CD4-positive, alpha-beta memory T cell (primary cell): ENCODE data around the gene RMRP. TPM values are rescaled to one million over a fixed set of nuclear protein-coding genes. Genes with fewer than 3 reads are reported as not detected.

Experiments
- CTCF ChIA-PET: fragments of 350-600 bp; sonication (Branson Sonifier 250); formaldehyde crosslinking; loops from one replicate; lab custom pipeline; 2021; ENCODE audit warnings: inconsistent platforms; ENCODE audit not compliant: partially characterized antibody; lab: Charles Lee
- POLR2A ChIA-PET: fragments of 350-600 bp; sonication (Branson Sonifier 250); formaldehyde crosslinking; loops from one replicate; lab custom pipeline; 2021; ENCODE audit not compliant: partially characterized antibody; lab: Charles Lee
- DNase-seq, 5 donors: peaks; one replicate each; pipeline versions ENCODE4 v3.0.0 to v3.0.0-alpha.2; 2020 to 2022; ENCODE audit warnings: mixed read lengths in 1 of 5
- H3K27ac ChIP-seq: one replicate; pipeline ENCODE4 v1.7.0; 2013; ENCODE audit warnings: low read depth, low read length
- H3K27me3 ChIP-seq: 2 replicates; pipeline ENCODE4 v1.7.0; 2013; ENCODE audit warnings: mild to moderate bottlenecking, low read length, moderate library complexity; ENCODE audit not compliant: insufficient read depth
- H3K36me3 ChIP-seq: 2 replicates; pipeline ENCODE4 v1.7.0; 2013; ENCODE audit warnings: mild to moderate bottlenecking, low read length, moderate library complexity; ENCODE audit not compliant: insufficient read depth
- H3K4me1 ChIP-seq: 2 replicates; pipeline ENCODE4 v1.7.0; 2013; ENCODE audit warnings: mild to moderate bottlenecking, low read length, moderate library complexity; ENCODE audit not compliant: insufficient read depth
- H3K4me3 ChIP-seq, 2 donors: one replicate each; pipeline ENCODE4 v1.7.0; 2013; ENCODE audit warnings: low read length in 2 of 2, mild to moderate bottlenecking in 1 of 2
- H3K9me3 ChIP-seq, 2 donors: one replicate each; pipeline ENCODE4 v1.7.0; 2013; ENCODE audit warnings: low read length in 2 of 2, control low read depth in 1 of 2; ENCODE audit not compliant: control insufficient read depth in 1 of 2
- H3K27ac Mint-ChIP-seq, 7 donors: one replicate each; pipeline ENCODE4 v1.8.0; 2020 to 2021; ENCODE audit warnings: mixed read lengths in 7 of 7, mild to moderate bottlenecking in 6 of 7, inconsistent platforms in 3 of 7, moderate library complexity in 3 of 7
- H3K27me3 Mint-ChIP-seq, 2 donors: one replicate each; pipeline ENCODE4 v1.8.0; 2020 to 2021; ENCODE audit warnings: mixed read lengths in 2 of 2
- H3K36me3 Mint-ChIP-seq, 2 donors: one replicate each; pipeline ENCODE4 v1.8.0; 2020 to 2021; ENCODE audit warnings: mixed read lengths in 2 of 2, inconsistent platforms in 1 of 2, mild to moderate bottlenecking in 1 of 2
- H3K4me1 Mint-ChIP-seq, 4 donors: one replicate each; pipeline ENCODE4 v1.8.0; 2020 to 2021; ENCODE audit warnings: mixed read lengths in 4 of 4, mild to moderate bottlenecking in 1 of 4
- H3K4me3 Mint-ChIP-seq, 8 donors: one replicate each; pipeline ENCODE4 v1.8.0; 2020 to 2021; ENCODE audit warnings: mixed read lengths in 8 of 8, mild to moderate bottlenecking in 7 of 8, moderate library complexity in 6 of 8, inconsistent platforms in 3 of 8
- H3K9me3 Mint-ChIP-seq, 8 donors: one replicate each; pipeline ENCODE4 v1.8.0; 2020 to 2021; ENCODE audit warnings: mixed read lengths in 8 of 8, mild to moderate bottlenecking in 5 of 8, inconsistent platforms in 3 of 8, moderate library complexity in 1 of 8
- intact Hi-C: fragments of 100-400 bp; cut with micrococcal nuclease; formaldehyde crosslinking; loops from one replicate; pipeline ENCODE4 v1.15.1; 2023
- polyA plus RNA-seq, 2 donors: library from polyadenylated mRNA; unstranded; fragments of 300-500 nt; fragmentation: Illumina TruSeq; gene quantifications; one replicate each; pipeline ENCODE4 v1.2.3, GENCODE V29; 2021
- total RNA-seq, 2 experiments: library from RNA; stranded (reverse); gene quantifications; one replicate each; pipeline ENCODE4 v1.2.3, GENCODE V29; 2021

RMRP gene
- total and polyA plus RNA-seq, 4 experiments from 2014 or later: 54.3 to 21,585 (median 18,678) TPM; not detected in 1

DNA sequence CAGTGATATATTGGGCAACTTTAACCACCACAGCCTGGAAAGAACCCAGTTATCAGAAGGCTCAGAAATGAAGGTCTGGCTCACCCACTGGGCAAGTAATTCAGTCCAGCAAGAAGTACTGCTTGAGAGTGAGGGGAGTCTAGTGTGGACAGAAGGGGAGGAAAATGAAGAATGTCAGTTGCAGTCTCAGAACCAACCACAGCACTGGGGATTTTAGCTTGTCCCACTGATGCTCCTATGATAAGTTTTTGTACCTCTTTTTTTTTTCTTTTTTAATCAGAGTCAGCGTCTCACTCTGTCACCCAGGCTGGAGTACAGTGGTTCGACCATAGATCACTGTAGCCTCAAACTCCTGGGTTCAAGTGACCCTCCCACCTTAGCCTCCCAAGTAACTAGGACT lies 30.2 kb downstream of the RMRP start:
- intact Hi-C loops: no loop called here
- ChIA-PET POLR2A (no interaction called here), CTCF (interaction anchor here (1.1 kb wide), 1 partner anchor 17 kb away, joined by 3 read pairs; no protein-coding TSS in a partner anchor)
- Histone ChIP-seq H3K4me1 (no peaks in the 10 kb centered on the region), H3K9me3 (no peaks in the 10 kb centered on the region), H3K27me3 (no peaks in the 10 kb centered on the region), H3K36me3 (no peaks in the 10 kb centered on the region), H3K4me3 (no peak overlapping the region), H3K27ac (no peak overlapping the region)
- Mint-ChIP-seq H3K36me3 (no peaks in the 10 kb centered on the region), H3K27me3 (no peaks in the 10 kb centered on the region), H3K27ac (no peak overlapping the region), H3K9me3 (no peaks in the 10 kb centered on the region), H3K4me3 (no peak overlapping the region), H3K4me1 (peaks cover 0 to 6% (median 2%) of the 10 kb centered on the region in 4 donors)
- DNase-seq: no peak

DNA sequence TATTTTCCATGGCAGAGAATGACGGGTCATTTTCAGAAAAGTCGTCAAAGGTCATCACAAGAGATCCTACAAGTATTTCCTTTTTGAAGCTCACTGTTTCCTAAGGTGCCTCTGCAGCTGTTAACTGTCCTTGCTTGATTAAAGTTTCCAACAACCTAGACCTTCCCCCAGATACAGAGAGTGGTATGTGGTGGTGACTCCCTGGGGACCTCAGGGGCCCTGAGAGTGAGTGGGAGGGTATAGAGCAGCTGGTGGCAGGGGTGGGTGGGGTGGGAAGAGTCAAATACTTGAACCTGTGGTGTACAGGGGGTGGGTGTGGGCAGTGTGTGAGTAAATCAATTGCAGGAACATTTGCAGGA lies 38.0 kb downstream of the RMRP start:
- H3K9me3 Mint-ChIP-seq: no peaks in the 10 kb centered on the region
- no peak for DNase-seq
- peak overlapping the region; percentile 22 to 95 (median 87) for H3K27ac Mint-ChIP-seq
- H3K36me3 ChIP-seq: no peaks in the 10 kb centered on the region
- no peaks in the 10 kb centered on the region for H3K9me3 ChIP-seq
- H3K4me1 Mint-ChIP-seq: peaks cover 26 to 52% (median 35%) of the 10 kb centered on the region in 4 donors
- no peaks in the 10 kb centered on the region for H3K27me3 Mint-ChIP-seq
- H3K36me3 Mint-ChIP-seq: no peaks in the 10 kb centered on the region
- H3K4me1 ChIP-seq: peaks cover 36% of the 10 kb centered on the region
- peak overlapping the region in 6 of 8 donors; percentile 8 to 89 (median 48) for H3K4me3 Mint-ChIP-seq
- H3K4me3 ChIP-seq: no peak overlapping the region
- intact Hi-C loops: loop anchor here (5.0 kb wide), 1 partner anchor 263 kb away; no protein-coding TSS in a partner anchor
- POLR2A ChIA-PET: interaction anchor here (0.6 to 8.2 kb wide), 10 partner anchors 9 to 119 kb away, joined by 3 to 148 read pairs (median 6); partner anchors contain the start of genes CCDC107, CREB3, RMRP and SIT1
- H3K27me3 ChIP-seq: no peaks in the 10 kb centered on the region
- H3K27ac ChIP-seq: no peak overlapping the region
- CTCF ChIA-PET: interaction anchor here (0.6 to 11.1 kb wide), 15 partner anchors 9 to 136 kb away, joined by 3 to 145 read pairs (median 5); partner anchors contain the start of genes CCDC107, CREB3, RMRP and TLN1

- H3K9me3 Mint-ChIP-seq: no peaks in the 10 kb centered on the region
- peak overlapping the region in 7 of 8 donors; percentile 8 to 89 (median 50) for H3K4me3 Mint-ChIP-seq
- H3K27ac Mint-ChIP-seq: peak overlapping the region; percentile 73 to 95 (median 87)
- Histone ChIP-seq H3K9me3 (no peaks in the 10 kb centered on the region), H3K4me1 (peaks cover 36% of the 10 kb centered on the region), H3K27ac (no peak overlapping the region), H3K36me3 (no peaks in the 10 kb centered on the region), H3K4me3 (no peak overlapping the region), H3K27me3 (no peaks in the 10 kb centered on the region)
- H3K36me3 Mint-ChIP-seq: no peaks in the 10 kb centered on the region
- ChIA-PET POLR2A (interaction anchor here (0.6 to 8.2 kb wide), 10 partner anchors 10 to 120 kb away, joined by 3 to 148 read pairs (median 6); partner anchors contain the start of genes CCDC107, CREB3, RMRP and SIT1), CTCF (interaction anchor here (0.6 to 11.1 kb wide), 15 partner anchors 8 to 137 kb away, joined by 3 to 145 read pairs (median 5); partner anchors contain the start of genes CCDC107, CREB3, RMRP and TLN1)
- intact Hi-C loops: loop anchor here (5.0 kb wide), 1 partner anchor 263 kb away; no protein-coding TSS in a partner anchor
- peak; percentile 23 to 55 (median 45) for DNase-seq
- peaks cover 26 to 57% (median 35%) of the 10 kb centered on the region in 4 donors for H3K4me1 Mint-ChIP-seq
- H3K27me3 Mint-ChIP-seq: no peaks in the 10 kb centered on the region
Observed at GRCh38 chr9:35618854-35619799, 38.7 kb downstream of the RMRP start.

DNA sequence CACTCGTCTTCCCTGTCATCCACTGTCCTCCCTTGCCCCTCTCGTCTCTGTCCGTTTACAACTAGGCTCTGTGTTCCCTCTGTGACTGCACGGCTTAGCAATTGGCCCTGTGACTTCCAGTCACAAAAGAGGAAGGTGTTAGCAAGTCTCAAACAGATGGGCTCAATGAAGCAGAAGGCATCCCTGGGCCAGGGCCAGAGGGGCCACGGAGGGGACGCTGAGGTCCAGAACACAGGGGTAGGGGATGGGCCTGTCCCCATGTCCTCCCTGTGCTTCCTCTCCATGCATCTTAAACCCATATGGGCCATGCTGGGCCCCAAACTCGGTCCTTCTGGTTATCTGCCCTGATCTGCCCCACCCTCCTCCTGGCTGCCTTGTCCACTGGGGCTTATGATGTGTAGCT lies 39.5 kb downstream of the RMRP start, which contains the start of gene CD72:
TSS of gene CD72 (minus strand) at position 89 of the 403 bp plus-strand sequence. CDS start 110 bp downstream, outside the sequence.
- ChIA-PET CTCF (interaction anchor here (1.3 to 11.1 kb wide), 7 partner anchors 7 to 114 kb away, joined by 4 to 145 read pairs (median 14); partner anchors contain the start of genes CCDC107, CREB3, RMRP and TLN1), POLR2A (interaction anchor here (1.2 to 8.2 kb wide), 6 partner anchors 11 to 77 kb away, joined by 5 to 148 read pairs (median 41); partner anchors contain the start of genes CCDC107, RMRP, SIT1 and TESK1)
- no peaks in the 10 kb centered on the region for H3K27me3 ChIP-seq
- H3K36me3 Mint-ChIP-seq: no peaks in the 10 kb centered on the region
- peak within 1 kb of the TSS; percentile 63 to 64 for H3K4me3 ChIP-seq
- H3K27ac Mint-ChIP-seq: peak within 1 kb of the TSS; percentile 73 to 95 (median 93)
- H3K36me3 ChIP-seq: no peaks in the 10 kb centered on the region
- H3K9me3 Mint-ChIP-seq: no peaks in the 10 kb centered on the region
- no peaks in the 10 kb centered on the region for H3K9me3 ChIP-seq
- H3K27me3 Mint-ChIP-seq: no peaks in the 10 kb centered on the region
- H3K27ac ChIP-seq: peak within 1 kb of the TSS; percentile 60
- H3K4me3 Mint-ChIP-seq: peak within 1 kb of the TSS; percentile 84 to 91 (median 88)
- no peak for DNase-seq
- peaks cover 26 to 58% (median 35%) of the 10 kb centered on the region in 4 donors for H3K4me1 Mint-ChIP-seq
- intact Hi-C loops: loop anchor here (5.0 kb wide), 1 partner anchor 264 kb away; no protein-coding TSS in a partner anchor
- H3K4me1 ChIP-seq: peaks cover 36% of the 10 kb centered on the region

DNA sequence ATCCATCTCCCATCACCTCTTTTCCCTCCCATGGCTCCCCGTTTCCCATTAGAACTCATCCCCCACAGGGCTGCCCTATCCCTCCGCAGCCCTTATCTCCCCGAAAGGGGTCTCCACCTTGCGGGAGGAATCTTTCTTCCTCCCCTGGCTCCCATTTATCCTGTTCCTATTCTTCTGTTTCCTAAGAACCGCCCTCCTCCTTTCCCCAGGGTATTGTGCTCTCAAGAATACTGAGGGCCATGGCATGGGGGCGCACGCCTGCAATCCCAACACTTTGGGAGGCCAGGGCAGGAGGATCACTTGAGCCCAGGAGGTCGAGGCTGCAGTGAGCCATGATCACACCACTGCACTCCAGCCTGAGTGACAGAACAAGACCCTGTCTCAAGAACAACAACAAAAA lies 40.3 kb downstream of the RMRP start:
- Histone ChIP-seq H3K27ac (peak overlapping the region; percentile 60), H3K9me3 (no peaks in the 10 kb centered on the region), H3K36me3 (no peaks in the 10 kb centered on the region), H3K27me3 (no peaks in the 10 kb centered on the region), H3K4me1 (peaks cover 36% of the 10 kb centered on the region), H3K4me3 (peak overlapping the region; percentile 63 to 64)
- no peaks in the 10 kb centered on the region for H3K9me3 Mint-ChIP-seq
- DNase-seq: no peak
- ChIA-PET POLR2A (interaction anchor here (0.8 to 8.2 kb wide), 16 partner anchors 13 to 952 kb away, joined by 3 to 148 read pairs (median 5); partner anchors contain the start of genes ARHGEF39, CCDC107, CREB3 and FAM221B), CTCF (interaction anchor here (0.6 to 11.1 kb wide), 17 partner anchors 8 to 565 kb away, joined by 3 to 145 read pairs (median 9); partner anchors contain the start of genes CCDC107, CREB3, RMRP and SIT1)
- intact Hi-C loops: loop anchor here (1.0 to 5.0 kb wide), 3 partner anchors 79 to 265 kb away; partner anchors contain the start of genes CREB3 and TLN1
- H3K27me3 Mint-ChIP-seq: no peaks in the 10 kb centered on the region
- H3K36me3 Mint-ChIP-seq: no peaks in the 10 kb centered on the region
- peaks cover 26 to 58% (median 35%) of the 10 kb centered on the region in 4 donors for H3K4me1 Mint-ChIP-seq
- H3K27ac Mint-ChIP-seq: peak overlapping the region; percentile 53 to 95 (median 93)
- peak overlapping the region; percentile 84 to 91 (median 88) for H3K4me3 Mint-ChIP-seq

DNA sequence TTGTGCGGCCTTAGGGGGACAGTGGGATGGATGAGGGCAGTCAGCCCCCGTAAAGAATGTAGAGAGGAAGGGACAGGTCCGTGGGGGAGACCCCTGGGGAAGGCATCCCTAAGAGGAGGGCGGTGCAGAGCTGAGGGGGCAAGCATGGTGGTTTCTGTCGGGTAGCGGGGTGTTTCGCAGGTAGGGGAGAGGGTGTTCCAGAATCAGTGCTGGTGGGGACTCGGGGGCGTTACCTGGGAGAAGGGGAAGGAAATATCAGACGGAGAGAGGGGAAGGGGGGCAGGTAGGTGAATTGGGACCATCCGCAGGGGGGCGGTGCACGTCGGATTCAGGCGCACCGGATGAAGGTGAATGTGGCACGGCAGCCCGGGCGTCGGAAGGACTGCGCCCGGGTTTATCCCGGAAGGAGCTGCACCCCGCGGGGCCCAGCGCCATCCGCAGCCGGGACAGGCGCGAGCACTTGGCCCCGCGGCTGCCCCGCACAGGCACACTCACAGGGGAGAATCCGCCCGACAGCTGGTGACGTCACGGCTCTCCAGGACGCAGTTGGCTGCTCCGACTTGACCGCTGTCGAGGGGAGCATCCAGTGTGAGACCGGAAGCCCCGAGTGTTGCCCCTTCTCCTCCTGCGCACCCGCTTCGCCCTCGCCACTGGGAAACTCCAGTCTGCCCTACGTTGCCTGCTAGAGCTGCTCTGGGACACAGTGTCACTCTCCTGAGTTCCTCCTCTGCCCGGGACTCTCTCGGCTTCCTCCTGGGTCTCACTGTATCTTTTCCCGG lies 40.9 kb downstream of the RMRP start:
- POLR2A ChIA-PET: interaction anchor here (0.8 to 8.2 kb wide), 17 partner anchors 12 to 952 kb away, joined by 3 to 148 read pairs (median 5); partner anchors contain the start of genes ARHGEF39, CCDC107, CREB3 and FAM221B
- Histone ChIP-seq H3K27ac (peak overlapping the region; percentile 60), H3K4me1 (peaks cover 36% of the 10 kb centered on the region)

More for the DNA sequence above, 40.9 kb downstream of the RMRP start:
- H3K27ac Mint-ChIP-seq: peak overlapping the region; percentile 89 to 95 (median 93)
- H3K36me3 Mint-ChIP-seq: no peaks in the 10 kb centered on the region
- Histone ChIP-seq H3K27me3 (no peaks in the 10 kb centered on the region), H3K9me3 (no peaks in the 10 kb centered on the region), H3K36me3 (no peaks in the 10 kb centered on the region), H3K4me3 (peak overlapping the region; percentile 63 to 64)
- peak; percentile 63 to 75 (median 64) for DNase-seq
- H3K4me1 Mint-ChIP-seq: peaks cover 26 to 58% (median 35%) of the 10 kb centered on the region in 4 donors
- intact Hi-C loops: loop anchor here (1.0 to 5.0 kb wide), 3 partner anchors 80 to 265 kb away; partner anchors contain the start of genes CREB3 and TLN1
- no peaks in the 10 kb centered on the region for H3K27me3 Mint-ChIP-seq
- H3K9me3 Mint-ChIP-seq: no peaks in the 10 kb centered on the region
- H3K4me3 Mint-ChIP-seq: peak overlapping the region; percentile 84 to 91 (median 88)
- CTCF ChIA-PET: interaction anchor here (0.6 to 11.1 kb wide), 21 partner anchors 9 to 515 kb away, joined by 3 to 145 read pairs (median 6); partner anchors contain the start of genes CCDC107, CREB3, RMRP and SIT1
